HG02970 (cell line): ENCODE data around the gene TPCN1.
"Not testable (repeated sequence)": the region's sequence is repeated elsewhere in the genome, so short reads cannot be mapped to it uniquely, and the experiment has no call there.

Experiments used
- ATAC-seq: cut with Tn5 transposase; IDR thresholded peaks from one replicate; pipeline ENCODE4 v1.9.1; 2021; ENCODE audit warnings: mild to moderate bottlenecking, moderate library complexity, moderate number of reproducible peaks; ENCODE audit not compliant: unreplicated experiment, low FRiP score

Gene TPCN1

DNA sequence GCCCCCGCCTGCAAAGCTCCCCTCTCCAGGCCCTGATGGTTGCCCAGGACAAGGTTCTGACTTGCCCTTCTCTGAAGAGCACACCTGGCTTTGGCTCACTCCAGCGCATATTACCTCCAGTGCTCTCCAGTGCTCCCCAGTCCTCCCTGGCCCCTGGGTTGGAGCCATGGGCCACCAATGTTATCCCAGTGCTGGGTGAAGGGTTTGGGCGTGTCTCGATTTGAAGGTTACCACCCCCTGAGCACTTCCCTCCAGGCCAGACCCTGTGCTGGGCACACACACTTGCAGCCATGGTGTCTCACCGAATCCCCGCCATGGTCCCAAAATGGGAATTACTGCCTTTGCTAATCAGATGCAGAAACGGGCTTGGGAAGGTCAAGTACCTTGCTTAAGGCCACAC is 24.7 kb upstream of the TPCN1 start:
- no peak for ATAC-seq

DNA sequence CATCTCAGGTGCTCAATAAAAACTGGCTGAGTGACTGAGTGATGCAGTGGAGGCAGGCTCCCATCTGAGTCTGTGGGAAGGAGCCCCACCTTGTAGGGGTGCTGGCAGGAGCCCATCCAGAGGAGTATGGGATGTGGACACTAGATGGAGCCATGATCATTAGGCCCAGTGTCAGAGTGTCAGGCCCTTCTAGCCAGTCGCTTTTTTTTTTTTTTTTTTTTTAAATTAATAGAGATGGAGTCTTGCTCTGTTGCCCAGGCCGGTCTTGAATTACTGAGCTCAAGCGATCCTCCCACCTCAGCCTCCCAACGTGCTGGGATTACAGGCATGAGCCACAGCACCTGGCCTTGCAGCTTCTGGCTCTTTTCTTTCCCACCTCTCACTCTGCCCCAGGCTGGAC is 24.3 kb upstream of the TPCN1 start:
- no peak for ATAC-seq

DNA sequence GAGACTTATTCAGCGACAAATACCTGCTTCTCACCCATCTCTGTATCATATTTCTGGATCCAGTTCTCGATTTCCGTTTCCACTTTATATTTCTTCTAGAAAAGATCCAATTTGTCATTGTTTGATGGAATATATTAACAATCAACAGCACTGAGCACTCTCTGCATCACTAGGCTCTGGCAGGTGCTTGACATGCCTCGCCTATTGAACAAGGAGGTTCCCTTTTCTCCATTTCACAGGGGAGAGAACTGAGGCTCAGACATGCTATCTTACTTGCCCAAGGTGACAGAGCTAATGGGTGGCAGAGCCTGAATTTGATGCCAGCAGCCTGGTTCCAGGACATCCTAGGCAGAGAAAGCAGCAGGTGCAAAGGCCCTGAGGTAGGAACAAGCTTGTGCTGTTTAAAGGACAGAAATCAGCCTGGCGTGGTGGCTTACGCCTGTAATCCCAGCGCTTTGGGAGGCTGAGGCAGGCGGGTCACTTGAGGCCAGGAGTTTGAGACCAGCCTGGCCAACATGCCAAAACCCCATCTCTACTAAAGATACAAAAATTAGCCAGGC is 23.7 kb upstream of the TPCN1 start:
- ATAC-seq = no peak

DNA sequence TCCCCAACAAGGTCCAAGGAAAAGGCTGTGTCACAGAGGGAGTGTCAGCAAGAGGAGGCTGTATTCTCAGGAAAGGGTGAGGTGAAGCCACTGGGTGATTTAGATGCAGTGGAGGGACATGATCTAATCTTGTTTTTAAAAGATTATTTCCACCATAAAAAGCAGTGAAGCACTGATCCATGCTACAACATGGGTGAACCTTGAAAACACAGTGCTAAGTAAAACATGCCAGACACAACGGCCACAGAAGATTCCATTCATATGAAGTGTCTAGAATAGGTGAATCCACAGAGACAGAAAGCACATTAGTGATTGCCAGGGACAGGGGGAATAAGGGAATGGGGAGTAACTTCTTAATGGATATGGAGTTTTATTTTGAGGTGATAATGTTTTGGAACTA is 23.0 kb upstream of the TPCN1 start:
- no peak for ATAC-seq

DNA sequence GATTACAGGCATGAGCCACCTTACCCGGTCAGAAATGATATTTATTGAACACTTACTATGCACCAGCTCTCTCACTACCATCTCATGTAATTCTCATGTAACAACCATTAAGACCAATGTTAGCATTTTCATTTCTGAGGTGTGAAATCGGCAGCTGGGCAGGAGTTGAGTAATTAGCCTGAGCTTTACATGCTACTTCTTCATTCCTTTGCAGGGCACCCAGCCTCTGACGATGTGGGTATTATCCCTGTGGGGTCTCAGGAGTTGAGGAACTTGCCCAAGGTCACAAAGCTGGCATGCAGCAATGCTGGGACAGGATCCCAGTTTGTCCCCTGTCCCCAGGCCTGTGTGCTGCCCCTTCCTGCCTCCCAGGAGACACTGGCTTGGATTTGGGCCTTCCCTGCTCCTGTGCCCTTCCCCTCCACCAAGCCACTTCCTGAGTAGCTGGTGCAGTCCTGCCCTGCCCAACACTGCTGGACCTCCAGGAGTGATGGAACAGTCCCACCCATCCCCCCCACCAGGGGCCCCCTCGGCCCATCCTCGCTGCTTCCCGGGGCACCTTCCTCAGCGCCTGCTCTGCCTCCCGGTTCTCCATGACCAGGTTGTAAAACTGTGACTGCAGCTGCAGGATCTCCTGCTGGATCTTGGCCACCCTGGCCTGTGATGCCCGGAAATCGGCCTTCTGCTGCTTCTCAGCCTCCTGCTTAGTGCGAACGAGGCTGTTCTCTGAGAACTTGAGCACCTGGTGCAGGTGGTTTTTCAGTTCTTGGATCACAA is 21.1 kb upstream of the TPCN1 start:
- ATAC-seq = no peak

DNA sequence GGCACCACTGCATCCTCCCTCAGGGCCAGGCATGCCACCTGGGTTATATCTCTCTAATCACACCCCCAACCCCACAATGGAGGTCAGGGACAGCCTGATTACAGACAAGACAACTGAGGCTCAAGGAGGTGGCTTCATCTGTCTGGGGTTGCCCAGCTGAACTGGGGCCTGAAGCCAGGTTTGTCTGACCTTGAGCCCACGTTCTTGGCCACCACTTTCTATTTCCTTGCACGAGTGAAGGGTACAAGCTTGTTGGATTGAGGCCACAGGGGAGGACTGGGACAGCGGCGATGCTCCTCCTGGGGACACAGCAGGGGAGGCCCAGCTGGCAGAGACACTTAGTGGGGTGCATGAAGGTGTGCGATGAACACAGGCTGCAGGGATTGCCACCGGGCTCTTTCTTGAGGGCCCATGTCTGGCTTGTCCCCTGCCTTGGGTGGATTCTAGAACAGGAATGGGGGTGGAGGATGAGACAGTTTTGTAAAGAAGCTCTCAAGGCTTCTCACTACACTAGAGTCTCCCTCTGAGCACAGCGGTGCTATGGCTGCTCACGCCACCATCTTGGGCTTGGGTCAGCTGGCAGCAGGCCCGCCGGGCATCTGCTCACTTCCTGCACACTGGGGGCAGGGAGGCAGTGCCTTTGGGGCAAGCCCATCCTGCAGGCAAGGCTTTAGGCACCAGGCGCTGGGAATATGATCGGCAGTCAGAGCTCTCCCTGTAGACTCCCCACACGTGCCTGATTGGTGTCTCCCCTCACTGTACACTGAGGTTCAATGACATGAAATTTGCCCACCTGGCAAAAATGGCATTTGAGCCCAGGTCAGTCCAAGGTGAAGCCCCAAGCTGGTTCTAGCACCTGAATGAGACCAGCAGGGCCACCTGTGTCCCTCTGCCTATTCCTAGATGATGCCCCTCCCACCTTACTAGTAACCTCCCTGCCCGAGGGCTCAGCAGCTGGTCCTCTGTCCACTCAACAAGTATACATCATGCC is 19.8 kb upstream of the TPCN1 start:
- ATAC-seq = no peak

DNA sequence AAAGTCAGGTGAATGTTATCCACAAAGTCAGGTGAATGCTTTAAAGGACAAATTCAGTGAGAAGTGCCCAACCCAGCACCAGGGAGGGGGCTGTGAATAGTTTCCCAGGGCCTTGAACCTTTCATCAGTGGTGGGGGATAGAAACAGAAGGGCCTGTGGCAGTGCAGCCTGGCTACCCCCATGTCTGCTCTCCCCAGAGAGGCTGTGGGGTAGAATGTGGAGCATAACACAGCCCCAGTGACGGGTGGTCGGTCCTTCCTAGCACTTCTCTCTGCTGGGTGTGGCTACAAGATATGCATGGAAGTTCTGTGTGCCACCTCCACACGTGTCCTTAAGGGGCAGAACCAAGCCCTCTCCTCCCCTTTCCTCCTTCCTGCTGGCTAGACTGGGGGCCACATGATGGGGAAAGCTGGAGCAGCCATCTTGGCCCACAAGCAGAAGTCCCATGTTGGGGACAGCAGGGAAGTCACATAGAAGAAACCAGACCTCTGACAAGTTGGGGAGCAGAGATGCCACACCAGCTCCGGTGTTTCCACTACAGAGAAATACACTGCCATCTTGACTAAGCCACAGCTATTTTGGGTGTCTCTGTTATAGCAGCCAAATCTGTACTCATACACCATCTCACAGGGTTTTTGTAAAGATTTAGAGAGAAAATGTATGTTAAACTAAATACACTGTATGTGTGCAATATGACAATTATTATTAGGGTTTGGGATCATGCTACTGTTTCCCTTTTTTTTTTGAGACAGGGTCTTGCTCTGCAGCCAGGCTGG is 18.8 kb upstream of the TPCN1 start:
- ATAC-seq = no peak

DNA sequence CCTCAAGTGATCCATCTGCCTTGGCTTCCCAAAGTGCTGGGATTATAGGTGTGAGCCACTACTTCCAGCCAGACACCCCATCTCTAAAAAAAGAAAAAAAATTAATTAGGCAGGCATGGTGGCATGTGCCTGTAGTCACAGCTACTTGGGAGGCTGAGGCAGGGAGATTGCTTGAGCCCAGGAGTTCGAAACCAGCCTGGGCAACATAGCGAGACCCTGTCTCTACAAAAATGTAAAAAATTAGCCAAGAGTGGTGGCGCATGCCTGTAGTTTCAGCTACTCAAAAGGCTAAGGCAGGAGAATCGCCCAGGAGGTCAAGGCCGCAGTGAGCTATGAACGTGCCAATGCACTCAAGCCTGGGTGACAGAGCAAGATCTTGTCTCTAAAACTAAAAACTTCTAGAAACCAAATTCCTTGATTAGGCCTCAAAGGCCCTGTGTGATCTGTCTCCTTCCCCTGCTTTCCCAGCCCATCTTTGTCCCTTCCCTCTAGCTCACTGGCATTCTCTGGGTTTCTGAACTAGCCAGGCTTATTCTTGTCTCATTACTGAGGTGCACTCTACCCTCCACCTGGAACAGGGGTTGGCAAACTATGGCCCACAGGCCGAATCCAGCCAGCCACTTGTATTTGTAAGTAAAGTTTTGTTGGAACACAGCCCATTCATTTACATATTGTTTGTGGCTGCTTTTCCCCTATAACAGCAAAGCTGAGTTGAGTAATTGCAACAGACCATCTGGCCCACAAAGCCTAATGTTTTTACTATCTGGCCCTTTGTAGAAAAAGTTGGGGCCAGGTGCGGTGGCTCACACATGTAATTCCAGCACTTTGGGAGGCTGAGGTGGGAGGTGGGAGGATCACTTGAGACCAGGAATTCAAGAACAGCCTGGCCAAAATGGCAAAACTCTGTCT is 17.2 kb upstream of the TPCN1 start:
- ATAC-seq = no peak

DNA sequence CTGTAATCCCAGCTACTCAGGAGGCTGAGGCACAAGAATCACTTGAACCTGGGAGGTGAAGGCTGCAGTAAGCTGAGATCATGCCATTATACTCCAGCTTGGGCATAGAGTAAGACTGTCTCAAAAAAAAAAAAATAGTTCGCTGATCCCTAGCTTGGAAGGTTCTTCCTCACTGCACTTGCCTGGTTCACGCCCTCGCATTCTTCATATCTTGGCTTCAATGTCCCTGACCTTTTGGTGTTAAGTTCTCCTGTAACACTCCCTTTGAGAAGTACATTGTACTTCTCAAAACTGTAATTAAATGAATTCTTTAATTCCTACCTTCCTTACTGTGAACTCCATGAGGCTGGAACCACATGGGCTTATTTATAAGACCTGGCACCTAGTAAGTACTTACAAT is 16.5 kb upstream of the TPCN1 start:
- no peak for ATAC-seq

DNA sequence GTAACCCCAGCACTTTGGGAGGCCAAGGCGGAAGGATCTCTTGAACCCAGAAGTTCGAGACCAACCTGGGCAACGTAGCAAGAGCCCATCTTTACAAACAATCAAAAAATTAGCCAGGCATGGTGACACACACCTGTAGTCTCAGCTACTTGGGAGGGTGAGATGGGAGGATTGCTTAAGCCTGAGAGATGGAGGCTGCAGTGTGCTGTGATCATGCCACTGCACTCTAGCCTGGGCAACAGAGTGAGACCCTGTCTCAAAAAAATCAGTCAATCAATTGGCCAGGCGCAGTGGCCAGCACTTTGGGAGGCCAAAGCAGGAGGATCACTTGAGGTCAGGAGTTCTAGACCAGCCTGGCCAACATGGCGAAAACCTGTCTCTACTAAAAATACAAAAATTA is 14.5 kb upstream of the TPCN1 start:
- ATAC-seq = not testable (repeated sequence)

DNA sequence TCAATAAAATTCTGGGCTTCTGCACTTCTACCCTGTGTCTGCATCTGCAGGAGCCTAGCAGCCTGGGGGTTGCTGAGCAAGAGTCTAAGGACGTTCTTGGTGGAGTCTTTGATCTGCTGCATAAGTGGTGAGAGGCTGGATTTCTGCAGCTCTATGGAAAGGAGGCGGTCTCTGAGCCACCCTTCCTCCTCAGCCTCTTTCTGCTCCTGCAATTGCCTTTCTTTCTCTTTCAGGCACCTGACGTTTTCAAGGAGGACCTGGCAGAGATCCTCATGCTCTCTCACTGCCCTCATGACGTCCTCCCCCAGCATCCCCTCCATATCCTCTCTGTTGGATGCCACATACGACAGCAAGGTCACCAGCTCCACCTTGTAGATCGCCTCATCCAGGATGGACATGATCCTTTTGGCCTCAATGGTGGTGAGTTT is 13.6 kb upstream of the TPCN1 start:
- ATAC-seq = peak; percentile 15

DNA sequence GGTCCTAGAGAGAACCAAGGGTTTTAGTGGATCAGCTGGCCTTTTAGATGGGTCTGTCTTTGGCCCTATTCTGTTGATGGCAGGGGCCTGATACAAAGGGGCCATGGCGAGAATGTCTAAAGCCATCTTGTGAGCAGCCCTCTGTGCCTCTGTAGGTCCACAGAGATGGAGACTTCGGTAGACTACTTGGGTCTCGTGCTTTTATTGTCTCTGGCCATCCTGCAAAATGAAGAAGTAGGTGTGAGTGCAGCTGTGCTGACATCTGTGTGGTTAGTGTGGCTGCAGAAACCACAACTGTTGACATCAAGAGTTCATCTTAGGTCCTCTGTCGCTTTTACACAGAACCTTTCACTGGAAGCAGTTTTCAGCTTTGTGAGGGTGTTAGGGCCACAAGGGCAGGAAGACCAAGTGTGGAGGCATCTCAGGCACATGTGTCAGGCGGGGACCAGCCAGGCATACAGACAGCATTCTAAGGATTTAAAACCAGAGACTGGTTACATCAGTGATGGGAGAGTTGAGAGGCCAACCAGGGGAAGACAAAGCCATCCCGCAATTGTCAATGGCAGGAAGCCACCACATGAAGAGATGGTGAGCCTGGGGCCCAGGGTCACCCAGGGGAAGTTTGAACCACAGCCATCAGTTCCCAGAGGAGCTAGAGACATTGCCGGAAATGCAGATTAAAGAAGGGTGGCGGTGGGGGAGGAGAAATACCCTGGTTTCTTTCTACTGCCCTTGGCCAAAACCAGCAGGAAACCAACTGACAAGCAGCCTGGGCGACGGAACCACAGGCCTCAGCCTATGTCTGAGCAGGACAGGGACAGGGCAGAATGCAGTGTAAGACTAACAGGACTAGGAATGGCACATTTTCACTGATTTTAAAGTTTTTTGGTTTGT is 13.0 kb upstream of the TPCN1 start:
- peak; percentile 70 for ATAC-seq

DNA sequence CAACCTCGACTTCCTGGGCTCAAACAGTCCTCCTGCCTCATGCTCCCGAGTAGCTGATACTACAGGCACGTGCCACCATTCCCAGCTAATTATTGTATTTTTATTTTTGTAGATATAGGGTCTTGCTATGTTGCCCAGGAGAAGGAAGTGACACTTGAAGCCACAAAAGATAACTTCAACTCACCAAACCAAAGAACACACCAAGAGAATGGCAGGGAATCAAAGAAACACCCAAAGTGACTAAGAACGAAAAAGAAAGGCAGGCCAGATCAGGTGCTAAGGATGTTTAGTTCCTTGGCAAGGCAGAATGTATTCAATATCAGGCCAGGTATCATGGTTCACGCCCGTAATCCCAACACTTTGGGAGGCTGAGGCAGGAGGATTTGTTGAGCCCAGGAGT is 10.1 kb upstream of the TPCN1 start:
- ATAC-seq = no peak

DNA sequence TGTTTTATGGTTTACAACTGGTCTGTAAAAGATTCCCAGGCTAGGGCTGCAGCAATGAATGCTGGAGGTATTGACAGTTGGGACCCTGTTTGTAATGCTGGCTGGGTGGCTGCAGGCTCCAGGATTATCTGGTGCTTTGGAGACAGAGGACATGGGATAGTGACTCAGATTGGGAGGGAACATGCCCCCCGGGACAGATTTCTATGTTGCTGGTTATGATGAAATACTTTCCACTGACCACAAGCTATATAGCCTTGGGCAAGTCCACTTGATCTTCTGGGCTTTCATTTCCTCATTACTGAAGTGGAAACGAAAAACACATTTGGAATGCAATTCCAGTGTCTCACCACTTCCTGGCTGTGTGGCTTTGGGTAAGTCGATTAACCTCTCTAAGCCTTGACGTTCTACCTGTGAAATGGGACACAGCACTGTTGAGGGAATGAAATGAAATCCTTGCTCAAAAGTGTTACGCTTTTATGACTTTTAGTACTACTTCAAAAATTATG is 6.3 kb upstream of the TPCN1 start:
- no peak for ATAC-seq

DNA sequence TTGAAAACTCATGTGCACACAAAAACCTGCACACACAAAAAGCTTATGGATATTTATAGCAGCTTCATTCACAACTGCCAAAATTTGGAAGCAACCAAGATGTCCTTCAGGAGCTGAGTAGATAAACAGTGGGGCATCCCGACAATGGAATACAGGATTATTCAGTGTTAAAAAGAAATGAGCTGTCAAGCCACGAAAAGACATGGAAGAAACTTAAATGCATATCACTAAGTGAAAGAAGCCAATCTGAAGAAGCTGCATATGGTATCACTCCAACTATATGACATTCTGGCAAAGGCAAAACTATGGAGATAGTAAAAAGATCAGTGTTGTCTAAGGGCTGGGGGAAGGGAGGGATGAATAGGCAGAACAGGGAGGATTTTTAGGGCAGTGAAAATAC is 5.2 kb upstream of the TPCN1 start:
- no peak for ATAC-seq

DNA sequence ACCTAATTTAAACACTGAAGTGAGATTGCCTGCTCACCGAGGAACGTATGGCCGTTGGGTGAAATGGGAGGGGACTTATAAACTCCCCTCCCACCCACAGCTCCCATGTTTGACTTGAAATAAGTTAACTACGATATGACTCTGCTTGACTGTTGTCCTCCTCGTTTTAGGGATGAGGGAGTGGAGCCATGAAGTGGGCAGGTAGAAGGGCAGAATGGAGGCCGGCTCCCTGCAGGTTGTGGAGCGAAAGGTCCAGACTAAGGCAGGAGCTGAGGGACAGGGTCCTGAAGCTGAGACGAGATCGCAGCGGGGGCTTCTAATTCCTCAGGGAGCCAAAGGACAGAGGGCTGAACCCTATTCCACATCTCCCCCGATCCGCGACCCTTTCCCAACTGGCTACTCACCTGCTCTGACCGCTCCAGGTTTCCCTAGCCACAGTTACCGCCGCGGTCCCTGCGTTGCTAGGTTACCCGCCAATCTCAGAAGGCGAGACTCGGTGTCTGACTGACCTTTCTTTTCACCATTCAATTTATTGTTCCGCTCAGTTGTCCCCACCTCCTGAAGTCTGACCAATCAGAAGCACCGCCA is 577 bp upstream of the TPCN1 start:
- no peak for ATAC-seq

DNA sequence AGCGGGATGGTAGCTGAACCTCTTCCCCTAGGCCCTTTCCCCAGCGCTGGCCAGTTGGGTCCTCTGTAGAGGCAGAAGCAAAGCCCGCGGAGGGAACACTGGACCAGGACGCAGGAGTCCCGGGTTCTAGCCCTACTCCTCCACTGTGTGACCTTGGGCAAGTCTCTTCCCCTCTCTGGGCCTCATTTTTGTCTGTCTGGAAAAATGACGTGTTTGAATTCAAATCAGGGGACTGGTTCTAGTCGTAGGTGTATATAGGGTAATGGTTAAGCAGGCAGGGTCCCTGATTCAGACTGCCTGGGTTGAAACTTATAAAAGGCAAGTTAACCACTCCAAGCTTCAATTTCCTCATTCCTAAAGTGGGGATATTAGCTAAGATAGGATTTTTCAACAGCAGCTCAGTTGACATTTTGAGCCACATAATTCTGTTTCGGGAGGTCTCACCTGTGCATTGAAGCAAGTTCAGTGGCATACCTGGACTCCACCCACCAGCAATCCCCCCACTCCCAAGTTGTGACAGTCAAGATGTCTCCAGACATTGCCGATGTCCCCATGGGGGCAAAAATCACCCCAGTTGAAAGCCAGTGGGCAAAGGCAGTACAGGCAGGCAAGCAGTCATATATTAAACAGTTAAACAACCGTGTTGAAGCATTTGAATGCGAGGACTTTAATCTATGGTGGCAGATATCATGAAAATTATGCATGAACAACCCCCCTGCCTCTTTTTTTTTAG is 899 bp downstream of the TPCN1 start:
- ATAC-seq = no peak
